Kidney epithelial cell (primary cell): ENCODE results near the gene PALLD. TPM values are rescaled to one million over a fixed set of nuclear protein-coding genes. Genes with fewer than 3 reads are reported as not detected.

ENCODE experiments used
- DNase-seq: peaks from one replicate; pipeline ENCODE4 v3.0.0-alpha.2; 2010; ENCODE audit warnings: low read depth
- H3K27me3 ChIP-seq: 2 replicates; pipeline ENCODE4 v1.6.0; 2011; ENCODE audit warnings: low read length; ENCODE audit not compliant: control insufficient read depth, insufficient read depth
- H3K36me3 ChIP-seq: 2 replicates; pipeline ENCODE4 v1.5.1; 2011; ENCODE audit warnings: low read length; ENCODE audit not compliant: control insufficient read depth, insufficient read depth
- H3K4me3 ChIP-seq: 2 replicates; pipeline ENCODE4 v1.5.1; 2011; ENCODE audit warnings: low read depth, mild to moderate bottlenecking, control low read depth, low read length
- CTCF ChIP-seq: IDR thresholded peaks from 2 replicates; pipeline ENCODE4 v1.5.1; 2011; ENCODE audit warnings: mild to moderate bottlenecking, moderate library complexity, low read length, control low read depth, inconsistent platforms; ENCODE audit not compliant: insufficient read depth, poor library complexity, severe bottlenecking
- total RNA-seq: library from RNA; depleted of rRNA; stranded (reverse); fragments of >200 nt; gene quantifications from 2 replicates; pipeline ENCODE4 v1.2.3, GENCODE V29; 2015

Gene PALLD
- total RNA-seq, 1 donor from 2014 or later: 77.4 TPM

DNA sequence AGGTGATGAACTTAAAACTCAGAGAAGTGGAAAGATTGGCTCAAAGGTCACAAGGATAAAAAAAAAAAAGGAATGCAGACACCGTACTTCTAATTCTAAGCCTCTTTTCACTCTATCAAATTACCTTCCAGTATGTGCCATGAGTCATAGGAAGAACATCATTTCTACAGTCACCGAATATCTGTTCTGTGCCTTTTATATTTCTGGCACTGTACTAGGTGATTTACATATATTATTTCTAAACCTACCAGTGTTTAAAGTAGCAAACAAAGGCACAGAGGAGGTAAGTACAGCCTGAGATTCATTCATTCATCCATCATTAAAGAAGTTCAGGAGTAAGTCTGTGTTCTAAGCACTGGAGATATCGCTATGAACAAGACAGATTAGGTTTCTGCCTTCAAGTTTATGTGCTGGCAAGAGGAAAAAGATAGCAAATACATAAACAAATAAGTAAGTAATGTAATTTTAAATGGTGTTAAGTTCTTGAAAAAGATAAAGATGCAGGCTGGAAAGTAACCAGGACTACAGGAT is 65.3 kb downstream of the PALLD start:
- no peak overlapping the region for H3K4me3 ChIP-seq
- no peaks in the 10 kb centered on the region for H3K36me3 ChIP-seq
- no peak for TF ChIP-seq CTCF
- H3K27me3 ChIP-seq: no peaks in the 10 kb centered on the region
- DNase-seq: no peak

GRCh38 chr4:168564023-168564422 is 67.2 kb downstream of the PALLD start:
- Histone ChIP-seq H3K4me3 (no peak overlapping the region), H3K27me3 (no peaks in the 10 kb centered on the region), H3K36me3 (no peaks in the 10 kb centered on the region)
- no peak for TF ChIP-seq CTCF
- no peak for DNase-seq

GRCh38 chr4:168565130-168565529 is 68.3 kb downstream of the PALLD start:
- H3K27me3 ChIP-seq: no peaks in the 10 kb centered on the region
- no peaks in the 10 kb centered on the region for H3K36me3 ChIP-seq
- H3K4me3 ChIP-seq: no peak overlapping the region
- no peak for DNase-seq
- TF ChIP-seq CTCF: no peak

DNA sequence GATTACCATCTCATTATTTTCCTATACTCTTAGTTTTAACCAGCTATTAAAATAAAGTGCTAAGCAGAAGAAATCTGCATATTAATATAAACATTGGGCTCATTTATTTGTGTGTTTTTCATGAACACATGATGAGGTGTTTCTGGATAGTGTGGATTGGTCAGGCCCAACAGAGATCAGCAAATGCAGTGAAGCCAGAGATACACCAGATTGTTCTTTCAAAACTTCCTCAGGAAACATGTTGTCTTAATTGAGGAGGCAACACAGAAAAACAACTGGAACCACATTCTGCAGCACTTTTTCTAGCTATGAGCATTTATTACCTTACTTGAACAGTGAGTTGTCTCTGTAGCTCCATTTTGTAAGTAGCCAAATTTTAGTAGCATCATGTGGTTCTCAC is 69.9 kb downstream of the PALLD start:
- TF ChIP-seq CTCF: no peak

DNA sequence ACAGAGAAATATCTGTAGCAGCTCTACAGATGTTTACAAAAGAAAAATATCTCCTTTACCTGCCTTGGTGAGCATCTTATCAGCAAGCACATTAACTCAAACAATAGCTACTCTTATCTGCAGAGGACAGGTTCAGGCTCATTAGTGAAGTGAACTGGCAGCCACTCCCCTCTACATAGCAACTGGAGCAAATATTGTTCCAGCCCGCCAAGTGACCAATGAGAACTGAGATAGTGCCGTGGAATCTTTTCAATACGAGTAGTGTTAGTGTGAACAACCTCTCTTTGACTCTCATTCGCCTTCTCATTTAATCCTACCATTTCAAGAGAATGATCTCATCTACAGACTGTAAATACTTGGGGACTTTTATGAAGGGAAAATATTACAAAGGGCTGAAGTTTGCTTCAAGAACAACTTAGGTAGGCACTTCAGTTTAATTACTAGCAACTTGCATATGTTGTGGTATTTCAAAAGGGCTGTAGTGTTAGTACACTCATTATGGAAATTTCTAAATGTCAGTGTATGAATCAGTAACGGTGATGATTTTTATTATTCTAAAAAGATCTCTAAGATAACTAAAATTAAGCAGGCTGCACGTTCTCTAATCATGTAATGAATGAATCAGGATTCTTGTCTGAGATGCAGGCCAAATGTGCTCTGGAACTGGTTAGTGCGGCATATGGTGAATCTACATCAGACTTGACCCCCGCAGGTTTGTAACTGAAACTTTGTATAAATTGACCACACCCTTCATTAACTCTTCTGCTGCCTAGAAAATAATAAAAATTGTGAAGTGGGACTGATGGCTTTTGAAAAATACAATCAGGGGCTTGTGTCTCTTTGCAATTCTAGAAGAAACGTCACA is 72.4 kb downstream of the PALLD start:
- no peak for TF ChIP-seq CTCF
- no peaks in the 10 kb centered on the region for H3K36me3 ChIP-seq
- H3K27me3 ChIP-seq: no peaks in the 10 kb centered on the region
- no peak for DNase-seq
- no peak overlapping the region for H3K4me3 ChIP-seq

More for the DNA sequence above, 69.9 kb downstream of the PALLD start:
- Histone ChIP-seq H3K36me3 (no peaks in the 10 kb centered on the region), H3K4me3 (no peak overlapping the region), H3K27me3 (no peaks in the 10 kb centered on the region)
- no peak for DNase-seq
